Bronchial epithelial cell (primary cell): ENCODE data around the gene NHLRC4. TPM values are rescaled to one million over a fixed set of nuclear protein-coding genes. Genes with fewer than 3 reads are reported as not detected.

Experiments used
- DNase-seq: peaks from one replicate; pipeline ENCODE4 v3.0.0-alpha.2; 2010; ENCODE audit warnings: low read depth
- FAIRE-seq: peaks from 2 replicates; lab custom pipeline; 2011; peaks lifted over from hg19 to GRCh38; lab: Jason Lieb, UNC
- H3K27me3 ChIP-seq: 2 replicates; pipeline ENCODE4 v1.5.1; 2011; ENCODE audit warnings: low read length; ENCODE audit not compliant: control insufficient read depth, insufficient read depth
- H3K36me3 ChIP-seq: 2 replicates; pipeline ENCODE4 v1.5.1; 2011; ENCODE audit warnings: low read length; ENCODE audit not compliant: control insufficient read depth, insufficient read depth
- H3K4me3 ChIP-seq: 2 replicates; pipeline ENCODE4 v1.5.1; 2011; ENCODE audit warnings: mild to moderate bottlenecking, low read depth, low read length, control low read depth
- total RNA-seq: library from RNA; depleted of rRNA; stranded (reverse); fragments of >200 nt; gene quantifications from 2 replicates; pipeline ENCODE4 v1.2.1, GENCODE V29; 2014
- TF ChIP-seq, protein P1 (sequence below): IDR thresholded peaks from 2 replicates; pipeline ENCODE4 v1.5.1; 2011; ENCODE audit warnings: mild to moderate bottlenecking, moderate library complexity, low read length, control low read depth, inconsistent platforms; ENCODE audit not compliant: insufficient read depth, severe bottlenecking

Gene NHLRC4
- total RNA-seq: under 0.01 TPM in 2 replicates

DNA sequence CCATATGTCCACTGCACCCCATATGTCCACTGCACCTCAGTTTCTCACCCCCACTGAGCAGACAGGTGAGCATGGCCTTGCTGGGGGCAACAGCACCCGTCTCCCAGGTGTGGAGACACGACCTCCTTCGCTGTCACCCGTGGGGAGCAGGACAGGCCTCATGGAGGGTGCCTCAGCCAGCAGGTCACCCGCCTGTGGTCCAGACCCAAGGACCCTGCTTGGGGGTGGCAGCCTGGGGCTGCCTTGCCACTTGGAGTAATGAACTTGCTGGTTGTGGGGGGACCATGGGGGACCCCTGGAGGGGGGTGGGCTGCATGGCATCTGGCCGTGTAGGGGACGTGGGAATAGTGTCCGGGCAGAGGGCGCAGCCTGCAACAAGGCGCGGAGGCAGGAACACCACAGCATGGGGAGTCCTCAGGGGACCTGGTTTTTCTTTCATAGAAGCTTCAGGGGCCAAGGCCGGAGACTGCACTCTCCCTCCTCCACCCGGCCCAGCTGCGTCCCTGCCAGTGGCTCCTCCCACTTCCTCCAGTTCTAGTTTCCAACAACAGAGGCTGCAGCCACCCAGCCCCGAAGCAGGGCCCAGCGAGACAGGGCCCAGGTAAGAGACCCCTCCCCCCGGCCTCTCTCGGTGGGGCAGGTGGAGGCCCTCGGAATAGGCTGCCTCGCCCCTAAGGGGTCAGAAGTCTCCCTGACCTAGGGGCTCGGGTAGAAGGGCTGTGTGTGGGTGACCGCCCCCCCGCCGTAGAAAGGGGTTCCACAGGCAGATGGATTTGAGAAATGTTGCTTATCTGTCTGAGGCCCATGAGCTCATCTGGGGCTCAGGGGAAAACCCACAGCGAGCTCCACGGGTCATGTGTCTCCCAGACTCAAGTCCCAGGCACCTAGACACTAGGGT, at the start of gene NHLRC4:
NHLRC4 (plus strand) TSS at position 531 of the 898 bp plus-strand sequence. CDS start 1,043 bp downstream, outside the sequence.
- FAIRE-seq: no peak
- no peaks in the 10 kb centered on the region for H3K36me3 ChIP-seq
- DNase-seq: no peak
- peaks cover 2% of the 10 kb centered on the region for H3K27me3 ChIP-seq
- no peak within 1 kb of the TSS for H3K4me3 ChIP-seq
- TF ChIP-seq, protein P1, sequence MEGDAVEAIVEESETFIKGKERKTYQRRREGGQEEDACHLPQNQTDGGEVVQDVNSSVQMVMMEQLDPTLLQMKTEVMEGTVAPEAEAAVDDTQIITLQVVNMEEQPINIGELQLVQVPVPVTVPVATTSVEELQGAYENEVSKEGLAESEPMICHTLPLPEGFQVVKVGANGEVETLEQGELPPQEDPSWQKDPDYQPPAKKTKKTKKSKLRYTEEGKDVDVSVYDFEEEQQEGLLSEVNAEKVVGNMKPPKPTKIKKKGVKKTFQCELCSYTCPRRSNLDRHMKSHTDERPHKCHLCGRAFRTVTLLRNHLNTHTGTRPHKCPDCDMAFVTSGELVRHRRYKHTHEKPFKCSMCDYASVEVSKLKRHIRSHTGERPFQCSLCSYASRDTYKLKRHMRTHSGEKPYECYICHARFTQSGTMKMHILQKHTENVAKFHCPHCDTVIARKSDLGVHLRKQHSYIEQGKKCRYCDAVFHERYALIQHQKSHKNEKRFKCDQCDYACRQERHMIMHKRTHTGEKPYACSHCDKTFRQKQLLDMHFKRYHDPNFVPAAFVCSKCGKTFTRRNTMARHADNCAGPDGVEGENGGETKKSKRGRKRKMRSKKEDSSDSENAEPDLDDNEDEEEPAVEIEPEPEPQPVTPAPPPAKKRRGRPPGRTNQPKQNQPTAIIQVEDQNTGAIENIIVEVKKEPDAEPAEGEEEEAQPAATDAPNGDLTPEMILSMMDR: no peak

- TF ChIP-seq, protein P1: no peak
Observed at GRCh38 chr16:518858-519257, 47.9 kb upstream of the NHLRC4 start.

DNA sequence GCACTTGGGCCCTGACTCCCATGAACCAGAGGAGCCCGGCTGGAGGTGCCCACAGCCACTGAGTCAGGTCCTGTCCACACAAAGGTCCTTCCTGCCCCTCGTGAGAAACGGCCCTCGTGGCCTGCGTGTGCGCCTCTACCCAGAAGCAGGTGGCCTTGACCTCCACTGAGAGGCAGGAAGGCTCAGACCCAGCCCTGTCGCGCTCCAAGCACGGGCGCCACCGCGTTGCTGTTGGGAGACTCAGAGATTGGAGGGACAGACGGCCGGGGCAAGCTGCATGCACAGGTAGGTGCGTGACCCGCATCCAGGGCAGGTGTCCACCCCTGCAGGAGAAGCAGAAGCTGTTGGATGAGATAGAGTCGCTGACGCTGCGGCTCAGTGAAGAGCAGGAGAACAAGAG, 47.4 kb upstream of the NHLRC4 start:
- FAIRE-seq (no peak), DNase-seq (no peak)
- no peaks in the 10 kb centered on the region for H3K27me3 ChIP-seq
- peaks cover 14% of the 10 kb centered on the region for H3K36me3 ChIP-seq
- TF ChIP-seq, protein P1: no peak
- H3K4me3 ChIP-seq: no peak overlapping the region

More at GRCh38 chr16:518858-519257, 47.9 kb upstream of the NHLRC4 start:
- Histone ChIP-seq H3K4me3 (no peak overlapping the region), H3K36me3 (peaks cover 14% of the 10 kb centered on the region), H3K27me3 (no peaks in the 10 kb centered on the region)
- DNase-seq: no peak
- FAIRE-seq: no peak

- Histone ChIP-seq H3K36me3 (peaks cover 11% of the 10 kb centered on the region), H3K27me3 (no peaks in the 10 kb centered on the region), H3K4me3 (no peak overlapping the region)
- no peak for FAIRE-seq
- DNase-seq: no peak
- TF ChIP-seq, protein P1: no peak
Observed at GRCh38 chr16:519841-520687, 46.7 kb upstream of the NHLRC4 start.

DNA sequence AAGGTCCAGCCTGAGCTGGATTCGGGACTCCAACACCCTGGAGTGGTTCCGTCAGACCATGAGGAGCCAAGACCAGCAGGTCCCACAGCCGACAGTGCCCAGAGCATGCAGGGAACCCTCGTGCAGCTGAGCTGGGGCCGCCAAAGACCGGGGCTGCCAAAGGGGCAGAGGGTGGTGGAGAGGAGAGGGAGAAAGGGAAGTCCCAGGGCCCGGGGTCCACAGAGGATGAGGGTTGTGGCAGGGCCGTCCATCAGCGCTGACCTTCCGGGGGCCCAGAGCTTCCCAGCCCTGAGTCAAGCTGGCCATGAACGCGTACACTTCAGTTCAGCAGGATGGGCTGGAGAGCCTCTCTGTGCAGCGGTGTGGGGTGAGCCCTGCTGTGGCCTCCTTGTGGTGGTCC, 46.0 kb upstream of the NHLRC4 start:
- Histone ChIP-seq H3K36me3 (peaks cover 8% of the 10 kb centered on the region), H3K4me3 (no peak overlapping the region), H3K27me3 (no peaks in the 10 kb centered on the region)
- TF ChIP-seq, protein P1: no peak
- DNase-seq: no peak
- no peak for FAIRE-seq
